Heart left ventricle (tissue), 16 donors: ENCODE data around the gene ZNF76. TPM values are rescaled to one million over a fixed set of nuclear protein-coding genes. Genes with fewer than 3 reads are reported as not detected.

Experiments
- ATAC-seq, 4 donors: fragments of 200-7000 bp; cut with Tn5 transposase; one replicate each; pipeline ENCODE4 v1.9.1; 2020 to 2022; ENCODE audit warnings: moderate library complexity in 4 of 4, mild to moderate bottlenecking in 3 of 4, moderate number of reproducible peaks in 1 of 4
- DNase-seq, 5 donors: peaks; one replicate each; pipeline ENCODE4 v3.0.0-alpha.2; 2020
- H3K27ac ChIP-seq, 12 donors: fragments of 200-600 bp; sonication (generic) in 4 of 12; one replicate each; pipeline versions ENCODE4 v1.5.0 to v1.8.0; 2016 to 2022; ENCODE audit warnings: mild to moderate bottlenecking in 2 of 12
- H3K27me3 ChIP-seq, 9 donors: fragments of 200-600 bp; sonication (generic) in 2 of 9; one replicate each; pipeline versions ENCODE4 v1.5.1 to v1.8.0; 2016 to 2022; ENCODE audit warnings: mild to moderate bottlenecking in 3 of 9
- H3K36me3 ChIP-seq, 9 donors: fragments of 200-600 bp; sonication (generic) in 2 of 9; one replicate each; pipeline versions ENCODE4 v1.5.0 to v1.8.0; 2018 to 2022; ENCODE audit warnings: mild to moderate bottlenecking in 2 of 9
- H3K4me1 ChIP-seq, 12 donors: fragments of 200-600 bp; sonication (generic) in 4 of 12; one replicate each; pipeline versions ENCODE4 v1.5.0 to v1.8.0; 2016 to 2022; ENCODE audit warnings: mild to moderate bottlenecking in 3 of 12
- H3K4me3 ChIP-seq, 12 donors: fragments of 200-600 bp; sonication (generic) in 4 of 12; one replicate each; pipeline versions ENCODE4 v1.5.0 to v1.8.0; 2017 to 2022; ENCODE audit warnings: mild to moderate bottlenecking in 9 of 12, moderate library complexity in 4 of 12
- H3K9me3 ChIP-seq, 12 donors: fragments of 200-600 bp; sonication (generic) in 4 of 12; one replicate each; pipeline versions ENCODE4 v1.5.0 to v1.8.0; 2016 to 2022; ENCODE audit warnings: mild to moderate bottlenecking in 1 of 12
- CTCF ChIP-seq, 12 donors: fragments of 200-600 bp; sonication (generic) in 4 of 12; IDR thresholded peaks; one replicate each; pipeline versions ENCODE4 v1.5.0 to v1.8.0; 2018 to 2022; ENCODE audit warnings: antibody characterized with exemption in 12 of 12, mild to moderate bottlenecking in 5 of 12
- POLR2A ChIP-seq, 2 donors: fragments of 450-650 bp; IDR thresholded peaks; one replicate each; pipeline ENCODE4 v1.6.1; 2017; ENCODE audit warnings: antibody characterized with exemption in 2 of 2, mild to moderate bottlenecking in 2 of 2, moderate library complexity in 2 of 2
- WGBS, 4 donors: extraction: QIAGEN DNeasy Blood & Tissue Kit in 2 of 4; methylation state at CpG; one replicate each; pipeline versions ENCODE4 v1.1.5 to v1.1.7; 2013 to 2018; 5-methylcytosine and 5-hydroxymethylcytosine counted together
- intact Hi-C, 10 donors: fragments of 100-400 bp; cut with DNase I; formaldehyde crosslinking; loops; one replicate each; pipeline versions ENCODE4 v1.11.1 to v1.14.2; 2022
- polyA plus RNA-seq, 2 donors: library from polyadenylated mRNA; stranded (reverse); fragments of 200-250 nt; gene quantifications; one replicate each; pipeline ENCODE4 v1.2.3, GENCODE V29; 2013
- total RNA-seq, 9 donors: library from RNA; depleted of rRNA in 2 of 9; stranded (reverse); fragments of >200 nt in 2 of 9; fragmentation: NEBNext Ultra II Directional in 3 of 9; extraction: Animal tissue kit (Norgen Biotek cat#: 25700) in 3 of 9; gene quantifications; one replicate each; pipeline versions ENCODE4 v1.1.0 to v1.2.4, GENCODE V29; 2016 to 2023
- donor health status: ischemic (EF 13 %, LVEDD 7.1; RV severe dilation, severe dysfunction).
- donor health status: healthy with polysubstance abuse.
- donor health status: DM: no; HTN: yes; CAD: no.
- donor health status: DM: no; HTN: no; CAD: no.
- donor health status: ischemic (EF 25% LVEDD 6.9; RV normal size, moderate dysfunction).
- donor health status: ischemic (EF 25% LVEDD 5.7; RV mildly dilated, moderate dysfunction).
- donor health status: healthy.
- donor health status: DM: yes; HTN: yes; CAD: no.
- donor health status: ischemic (EF 35%, LVEDD 5.7; RV mildly dilated, moderate dysfunction).
- donor health status: nonischemic (EF 11% LVEDD 7.7; RV severe dilation, severe dysfunction).
- donor health status: DM: yes; HTN: yes; CAD: no.
- donor health status: PGD.
- donor health status: ischemic (EF 29% LVEDD 5.4; RV normal size, mild dysfunction).
- donor health status: nonischemic (EF 23%, LVEDD 6.1; RV moderate dilation, normal function).

Gene ZNF76
- total and polyA plus RNA-seq, 11 donors: 20.2 to 46.1 (median 33.0) TPM

- peaks cover 0 to 43% (median 19%) of the 10 kb centered on the region in 12 donors for H3K4me1 ChIP-seq
- H3K27me3 ChIP-seq: no peaks in the 10 kb centered on the region
- H3K9me3 ChIP-seq: no peaks in the 10 kb centered on the region
- intact Hi-C loops: loop anchor here in 1 of 10 donors (10.0 kb wide), 2 partner anchors 263 to 353 kb away; no protein-coding TSS in a partner anchor
- H3K27ac ChIP-seq: peak overlapping the region in 6 of 12 donors; percentile 8 to 46 (median 24)
- no peak overlapping the region for H3K4me3 ChIP-seq
- DNase-seq: no peak
- ATAC-seq: no peak
- no peak for TF ChIP-seq CTCF (IDR thresholded peaks at IDR 0.05)
- no peak for TF ChIP-seq POLR2A (IDR thresholded peaks at IDR 0.05)
- peaks cover 0 to 36% (median 29%) of the 10 kb centered on the region in 9 donors for H3K36me3 ChIP-seq
- WGBS, 4 donors: 55 to 60% (median 57%) methylated on average over 3 of the region's 3 CpGs
Observed at GRCh38 chr6:35248300-35248699, 11.2 kb upstream of the ZNF76 start.

- H3K36me3 ChIP-seq: peaks cover 0 to 29% (median 22%) of the 10 kb centered on the region in 9 donors
- 43 to 57% (median 56%) methylated on average over 3 of the region's 3 CpGs for WGBS, 4 donors
- no peak overlapping the region for H3K4me3 ChIP-seq
- peaks cover 0 to 48% (median 19%) of the 10 kb centered on the region in 12 donors for H3K4me1 ChIP-seq
- intact Hi-C loops: loop anchor here in 1 of 10 donors (10.0 kb wide), 2 partner anchors 264 to 354 kb away; no protein-coding TSS in a partner anchor
- H3K27ac ChIP-seq: peak overlapping the region in 6 of 12 donors; percentile 8 to 46 (median 24)
- DNase-seq: no peak
- TF ChIP-seq POLR2A (IDR thresholded peaks at IDR 0.05) (no peak), CTCF (IDR thresholded peaks at IDR 0.05) (no peak)
- no peaks in the 10 kb centered on the region for H3K27me3 ChIP-seq
- H3K9me3 ChIP-seq: no peaks in the 10 kb centered on the region
- peak; percentile 38 to 74 (median 56) for ATAC-seq
Observed at GRCh38 chr6:35248965-35249364, 10.6 kb upstream of the ZNF76 start.

GRCh38 chr6:35251949-35252348 lies 7.6 kb upstream of the ZNF76 start:
- DNase-seq (no peak), ATAC-seq (peak in 1 of 4 donors; percentile 4)
- no peak for TF ChIP-seq CTCF (IDR thresholded peaks at IDR 0.05)
- no peaks in the 10 kb centered on the region for H3K9me3 ChIP-seq
- no peaks in the 10 kb centered on the region for H3K27me3 ChIP-seq
- no peaks in the 10 kb centered on the region for H3K36me3 ChIP-seq
- H3K4me3 ChIP-seq: no peak overlapping the region
- intact Hi-C loops: no loop called here
- 92 to 96% (median 95%) methylated on average over 3 of the region's 3 CpGs for WGBS, 4 donors
- H3K4me1 ChIP-seq: peaks cover 0 to 51% (median 19%) of the 10 kb centered on the region in 12 donors
- H3K27ac ChIP-seq: no peak overlapping the region

GRCh38 chr6:35253249-35253648 lies 6.3 kb upstream of the ZNF76 start:
- H3K27ac ChIP-seq: no peak overlapping the region
- no peaks in the 10 kb centered on the region for H3K9me3 ChIP-seq
- ATAC-seq (peak in 2 of 4 donors; percentile 6 to 25), DNase-seq (no peak)
- intact Hi-C loops: no loop called here
- H3K36me3 ChIP-seq: no peaks in the 10 kb centered on the region
- no peaks in the 10 kb centered on the region for H3K27me3 ChIP-seq
- H3K4me3 ChIP-seq: no peak overlapping the region
- peaks cover 0 to 49% (median 22%) of the 10 kb centered on the region in 12 donors for H3K4me1 ChIP-seq
- 87 to 96% (median 91%) methylated on average over 1 of the region's 1 CpG for WGBS, 4 donors
- no peak for TF ChIP-seq CTCF (IDR thresholded peaks at IDR 0.05)
- no peak for TF ChIP-seq POLR2A (IDR thresholded peaks at IDR 0.05)
